ENCODE measurements around the gene S100A13. TPM values are rescaled to one million over a fixed set of nuclear protein-coding genes. Genes with fewer than 3 reads are reported as not detected.

S100A13 gene
- total and polyA plus RNA-seq, 10 of the 15 experiments (the other 5 are each of a cell fraction or from before 2014, with no cell fraction given): 5.7 to 30.9 (median 9.1) TPM

Other genes with a start within 250 kb of the S100A13 start
Only the 7 nearest of the 17 such genes appear.
- gene S100A16, start 14.4 kb downstream of the S100A13 start, total RNA-seq (2014; rRNA removed): not detected in 2 replicates
- not detected in 2 replicates for gene S100A16, start 14.4 kb downstream of the S100A13 start, total RNA-seq (2014; rRNA removed; fragmentation: Illumina TruSeq; extraction: Trizol)
- 0.51 TPM in 1 of 2 replicates, not detected in the other for gene S100A16, start 14.4 kb downstream of the S100A13 start, total RNA-seq (2021)
- 0.12 and 0.15 TPM in 2 replicates for gene S100A16, start 14.4 kb downstream of the S100A13 start, polyA plus RNA-seq (2011; rRNA removed)
- not detected in 2 replicates for gene S100A16, start 14.4 kb downstream of the S100A13 start, polyA plus RNA-seq (2014; fragmentation: Illumina TruSeq; extraction: Trizol)
- not detected for gene S100A16, start 14.4 kb downstream of the S100A13 start, polyA plus RNA-seq (2014; fragmentation: Nextera tagmentation; extraction: Ambion mirVana)
- not detected in 2 replicates for gene S100A16, start 14.4 kb downstream of the S100A13 start, polyA plus RNA-seq (2014; rRNA removed)
- under 1 TPM; 0.14 to 0.35 TPM for gene S100A16, start 14.4 kb downstream of the S100A13 start, polyA plus RNA-seq (2016; fragmentation: Nextera tagmentation; extraction: Ambion mirVana)
- 0.28 and 0.33 TPM in 2 replicates for gene S100A14, start 11.2 kb downstream of the S100A13 start, total RNA-seq (2014; rRNA removed)
- gene S100A14, start 11.2 kb downstream of the S100A13 start, total RNA-seq (2014; rRNA removed; fragmentation: Illumina TruSeq; extraction: Trizol): 0.28 TPM in 1 of 2 replicates, not detected in the other
- gene S100A14, start 11.2 kb downstream of the S100A13 start, total RNA-seq (2021): 0.53 and 0.54 TPM in 2 replicates
- gene S100A14, start 11.2 kb downstream of the S100A13 start, polyA plus RNA-seq (2011; rRNA removed): 0.58 and 0.89 TPM in 2 replicates
- 0.35 and 0.46 TPM in 2 replicates for gene S100A14, start 11.2 kb downstream of the S100A13 start, polyA plus RNA-seq (2014; fragmentation: Illumina TruSeq; extraction: Trizol)
- under 1 TPM in 1 of 2 experiments, not detected in 1; 0.20 TPM for gene S100A14, start 11.2 kb downstream of the S100A13 start, polyA plus RNA-seq (2014; fragmentation: Nextera tagmentation; extraction: Ambion mirVana)
- 0.28 and 0.77 TPM in 2 replicates for gene S100A14, start 11.2 kb downstream of the S100A13 start, polyA plus RNA-seq (2014; rRNA removed)
- gene S100A14, start 11.2 kb downstream of the S100A13 start, polyA plus RNA-seq (2016; fragmentation: Nextera tagmentation; extraction: Ambion mirVana): not detected
- not detected in 2 replicates for gene S100A1, start 929 bp upstream of the S100A13 start, total RNA-seq (2014; rRNA removed)
- not detected in 2 replicates for gene S100A1, start 929 bp upstream of the S100A13 start, total RNA-seq (2014; rRNA removed; fragmentation: Illumina TruSeq; extraction: Trizol)
- gene S100A1, start 929 bp upstream of the S100A13 start, total RNA-seq (2021): not detected in 2 replicates
- not detected in 2 replicates for gene S100A1, start 929 bp upstream of the S100A13 start, polyA plus RNA-seq (2011; rRNA removed)
- gene S100A1, start 929 bp upstream of the S100A13 start, polyA plus RNA-seq (2014; fragmentation: Illumina TruSeq; extraction: Trizol): not detected in 2 replicates
- gene S100A1, start 929 bp upstream of the S100A13 start, polyA plus RNA-seq (2014; fragmentation: Nextera tagmentation; extraction: Ambion mirVana): under 1 TPM in 1 of 2 experiments, not detected in 1; 0.13 TPM
- 0.03 TPM in 1 of 2 replicates, not detected in the other for gene S100A1, start 929 bp upstream of the S100A13 start, polyA plus RNA-seq (2014; rRNA removed)
- gene S100A1, start 929 bp upstream of the S100A13 start, polyA plus RNA-seq (2016; fragmentation: Nextera tagmentation; extraction: Ambion mirVana): under 1 TPM in 1 of 2 experiments, not detected in 1; 0.29 TPM
- 48.0 and 48.5 TPM in 2 replicates for gene CHTOP, start 6.6 kb upstream of the S100A13 start, total RNA-seq (2014; rRNA removed)
- gene CHTOP, start 6.6 kb upstream of the S100A13 start, total RNA-seq (2014; rRNA removed; fragmentation: Illumina TruSeq; extraction: Trizol): 46.5 and 48.7 TPM in 2 replicates
- 60.1 and 61.5 TPM in 2 replicates for gene CHTOP, start 6.6 kb upstream of the S100A13 start, total RNA-seq (2021)
- gene CHTOP, start 6.6 kb upstream of the S100A13 start, polyA plus RNA-seq (2011; rRNA removed): 93.8 and 98.9 TPM in 2 replicates
- gene CHTOP, start 6.6 kb upstream of the S100A13 start, polyA plus RNA-seq (2014; fragmentation: Illumina TruSeq; extraction: Trizol): 47.4 and 51.5 TPM in 2 replicates
- gene CHTOP, start 6.6 kb upstream of the S100A13 start, polyA plus RNA-seq (2014; fragmentation: Nextera tagmentation; extraction: Ambion mirVana): 10 to 100 TPM in 1 of 2 experiments, 1 to 10 TPM in 1; 8.4 to 15.9 TPM
- 64.5 and 65.4 TPM in 2 replicates for gene CHTOP, start 6.6 kb upstream of the S100A13 start, polyA plus RNA-seq (2014; rRNA removed)
- gene CHTOP, start 6.6 kb upstream of the S100A13 start, polyA plus RNA-seq (2016; fragmentation: Nextera tagmentation; extraction: Ambion mirVana): 10 to 100 TPM; 53.1 to 56.2 TPM
- 47.1 and 48.3 TPM in 2 replicates for gene SNAPIN, start 31.2 kb upstream of the S100A13 start, total RNA-seq (2014; rRNA removed)
- 29.7 and 31.4 TPM in 2 replicates for gene SNAPIN, start 31.2 kb upstream of the S100A13 start, total RNA-seq (2014; rRNA removed; fragmentation: Illumina TruSeq; extraction: Trizol)
- 25.7 and 30.8 TPM in 2 replicates for gene SNAPIN, start 31.2 kb upstream of the S100A13 start, total RNA-seq (2021)
- 37.8 and 40.6 TPM in 2 replicates for gene SNAPIN, start 31.2 kb upstream of the S100A13 start, polyA plus RNA-seq (2011; rRNA removed)
- 34.5 and 36.6 TPM in 2 replicates for gene SNAPIN, start 31.2 kb upstream of the S100A13 start, polyA plus RNA-seq (2014; fragmentation: Illumina TruSeq; extraction: Trizol)
- 10 to 100 TPM; 12.4 to 25.0 TPM for gene SNAPIN, start 31.2 kb upstream of the S100A13 start, polyA plus RNA-seq (2014; fragmentation: Nextera tagmentation; extraction: Ambion mirVana)
- 50.9 and 58.5 TPM in 2 replicates for gene SNAPIN, start 31.2 kb upstream of the S100A13 start, polyA plus RNA-seq (2014; rRNA removed)
- 10 to 100 TPM; 74.5 to 78.1 TPM for gene SNAPIN, start 31.2 kb upstream of the S100A13 start, polyA plus RNA-seq (2016; fragmentation: Nextera tagmentation; extraction: Ambion mirVana)
- gene ILF2, start 43.5 kb upstream of the S100A13 start, total RNA-seq (2014; rRNA removed): 309 and 334 TPM in 2 replicates
- gene ILF2, start 43.5 kb upstream of the S100A13 start, total RNA-seq (2014; rRNA removed; fragmentation: Illumina TruSeq; extraction: Trizol): 405 and 431 TPM in 2 replicates
- 261 and 266 TPM in 2 replicates for gene ILF2, start 43.5 kb upstream of the S100A13 start, total RNA-seq (2021)
- gene ILF2, start 43.5 kb upstream of the S100A13 start, polyA plus RNA-seq (2011; rRNA removed): 452 and 462 TPM in 2 replicates
- 520 and 601 TPM in 2 replicates for gene ILF2, start 43.5 kb upstream of the S100A13 start, polyA plus RNA-seq (2014; fragmentation: Illumina TruSeq; extraction: Trizol)
- gene ILF2, start 43.5 kb upstream of the S100A13 start, polyA plus RNA-seq (2014; fragmentation: Nextera tagmentation; extraction: Ambion mirVana): 100 to 1,000 TPM; 444 to 455 TPM
- 266 and 287 TPM in 2 replicates for gene ILF2, start 43.5 kb upstream of the S100A13 start, polyA plus RNA-seq (2014; rRNA removed)
- 100 to 1,000 TPM; 484 to 487 TPM for gene ILF2, start 43.5 kb upstream of the S100A13 start, polyA plus RNA-seq (2016; fragmentation: Nextera tagmentation; extraction: Ambion mirVana)
- 0.22 and 0.40 TPM in 2 replicates for gene NPR1, start 51.2 kb upstream of the S100A13 start, total RNA-seq (2014; rRNA removed)
- gene NPR1, start 51.2 kb upstream of the S100A13 start, total RNA-seq (2014; rRNA removed; fragmentation: Illumina TruSeq; extraction: Trizol): 0.13 and 0.18 TPM in 2 replicates
- 0.56 and 0.72 TPM in 2 replicates for gene NPR1, start 51.2 kb upstream of the S100A13 start, total RNA-seq (2021)
- 1.3 and 2.1 TPM in 2 replicates for gene NPR1, start 51.2 kb upstream of the S100A13 start, polyA plus RNA-seq (2011; rRNA removed)
- 0.28 TPM in 1 of 2 replicates, not detected in the other for gene NPR1, start 51.2 kb upstream of the S100A13 start, polyA plus RNA-seq (2014; fragmentation: Illumina TruSeq; extraction: Trizol)
- under 1 TPM in 1 of 2 experiments, not detected in 1; 0.09 TPM for gene NPR1, start 51.2 kb upstream of the S100A13 start, polyA plus RNA-seq (2014; fragmentation: Nextera tagmentation; extraction: Ambion mirVana)
- gene NPR1, start 51.2 kb upstream of the S100A13 start, polyA plus RNA-seq (2014; rRNA removed): 0.16 and 0.50 TPM in 2 replicates
- under 1 TPM; 0.14 to 0.17 TPM for gene NPR1, start 51.2 kb upstream of the S100A13 start, polyA plus RNA-seq (2016; fragmentation: Nextera tagmentation; extraction: Ambion mirVana)